Thyroid gland (tissue), 4 donors: ENCODE data around the gene ANG. TPM values are rescaled to one million over a fixed set of nuclear protein-coding genes. Genes with fewer than 3 reads are reported as not detected.

Experiments
- DNase-seq, 2 donors: peaks; one replicate each; pipeline ENCODE4 v3.0.0-alpha.2; 2019
- H3K27ac ChIP-seq, 3 donors: fragments of 200-600 bp; sonication (generic); 1 replicate in 2 of 3; 2 replicates in 1 of 3; pipeline ENCODE4 v1.5.1; 2016 to 2019; ENCODE audit warnings: mild to moderate bottlenecking in 1 of 3, moderate library complexity in 1 of 3
- H3K27me3 ChIP-seq: fragments of 200-600 bp; sonication (generic); one replicate; pipeline ENCODE4 v1.5.1; 2019
- H3K36me3 ChIP-seq, 2 donors: fragments of 200-600 bp; sonication (generic); one replicate each; pipeline ENCODE4 v1.5.1; 2016 to 2019
- H3K4me1 ChIP-seq, 2 donors: fragments of 200-600 bp; sonication (generic); one replicate each; pipeline ENCODE4 v1.5.1; 2017 to 2019
- H3K4me3 ChIP-seq, 3 donors: fragments of 200-600 bp; sonication (generic); replicated peaks in 1 of 3; 1 replicate in 2 of 3; 2 replicates in 1 of 3; pipeline ENCODE4 v1.5.1; 2016; ENCODE audit warnings: mild to moderate bottlenecking in 1 of 3
- H3K9me3 ChIP-seq: fragments of 200-600 bp; sonication (generic); one replicate; pipeline ENCODE4 v1.5.1; 2017
- POLR2A ChIP-seq, 2 donors: fragments of 450-650 bp; IDR thresholded peaks; one replicate each; pipeline ENCODE4 v1.6.1; 2017; ENCODE audit warnings: antibody characterized with exemption in 2 of 2, mild to moderate bottlenecking in 2 of 2, moderate library complexity in 1 of 2
- WGBS, 2 donors: methylation state at CpG; one replicate each; pipeline ENCODE4 v1.1.5; 2017; 5-methylcytosine and 5-hydroxymethylcytosine counted together
- intact Hi-C: fragments of 100-400 bp; cut with DNase I; formaldehyde crosslinking; loops from one replicate; pipeline ENCODE4 v1.15.1; 2023
- total RNA-seq, 4 donors: library from RNA; depleted of rRNA; stranded (reverse); fragments of >200 nt; gene quantifications; one replicate each; pipeline ENCODE4 v1.2.3, GENCODE V29; 2016
- TF ChIP-seq, protein P1 (sequence below), 6 experiments: fragments of 200-600 bp in 3 of 6; fragments of 450-650 bp in 3 of 6; sonication (generic) in 3 of 6; IDR thresholded peaks; one replicate each; pipeline ENCODE4 v1.5.1; 2016 to 2019; ENCODE audit warnings: antibody characterized with exemption in 6 of 6, mild to moderate bottlenecking in 2 of 6, inconsistent platforms in 1 of 6, moderate library complexity in 1 of 6

Gene ANG
- total RNA-seq, 4 donors from 2014 or later, result 2.8 to 17.6 (median 5.8) TPM

- DNase-seq, result peak; percentile 81 to 82
- H3K4me1 ChIP-seq, result peaks cover 7 to 10% of the 10 kb centered on the region in 2 donors
- intact Hi-C loops, result loop anchor here (5.0 to 10.0 kb wide), 3 partner anchors 72 to 352 kb away; partner anchors contain the start of genes APEX1, CCNB1IP1 and OSGEP
- peak within 1 kb of the TSS; percentile 34 to 56 (median 42) for H3K4me3 ChIP-seq
- WGBS, 2 donors, result 1% methylated on average over 21 to 40 of the region's 42 CpGs
- H3K27me3 ChIP-seq, result no peaks in the 10 kb centered on the region
- no peaks in the 10 kb centered on the region for H3K9me3 ChIP-seq
- TF ChIP-seq, protein P1, sequence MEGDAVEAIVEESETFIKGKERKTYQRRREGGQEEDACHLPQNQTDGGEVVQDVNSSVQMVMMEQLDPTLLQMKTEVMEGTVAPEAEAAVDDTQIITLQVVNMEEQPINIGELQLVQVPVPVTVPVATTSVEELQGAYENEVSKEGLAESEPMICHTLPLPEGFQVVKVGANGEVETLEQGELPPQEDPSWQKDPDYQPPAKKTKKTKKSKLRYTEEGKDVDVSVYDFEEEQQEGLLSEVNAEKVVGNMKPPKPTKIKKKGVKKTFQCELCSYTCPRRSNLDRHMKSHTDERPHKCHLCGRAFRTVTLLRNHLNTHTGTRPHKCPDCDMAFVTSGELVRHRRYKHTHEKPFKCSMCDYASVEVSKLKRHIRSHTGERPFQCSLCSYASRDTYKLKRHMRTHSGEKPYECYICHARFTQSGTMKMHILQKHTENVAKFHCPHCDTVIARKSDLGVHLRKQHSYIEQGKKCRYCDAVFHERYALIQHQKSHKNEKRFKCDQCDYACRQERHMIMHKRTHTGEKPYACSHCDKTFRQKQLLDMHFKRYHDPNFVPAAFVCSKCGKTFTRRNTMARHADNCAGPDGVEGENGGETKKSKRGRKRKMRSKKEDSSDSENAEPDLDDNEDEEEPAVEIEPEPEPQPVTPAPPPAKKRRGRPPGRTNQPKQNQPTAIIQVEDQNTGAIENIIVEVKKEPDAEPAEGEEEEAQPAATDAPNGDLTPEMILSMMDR (IDR thresholded peaks at IDR 0.05), result no peak
- TF ChIP-seq POLR2A (IDR thresholded peaks at IDR 0.05), result peak; percentile 11 to 58
- H3K27ac ChIP-seq, result peak within 1 kb of the TSS; percentile 98 to 100 (median 100)
- H3K36me3 ChIP-seq, result no peaks in the 10 kb centered on the region
Observed at GRCh38 chr14:20683891-20684661, 4.5 kb upstream of the ANG start, which contains the start of gene RNASE4. Gene RNASE4 (plus strand): TSS chr14:20684560. CDS start chr14:20699372, 14,812 bp downstream.

DNA sequence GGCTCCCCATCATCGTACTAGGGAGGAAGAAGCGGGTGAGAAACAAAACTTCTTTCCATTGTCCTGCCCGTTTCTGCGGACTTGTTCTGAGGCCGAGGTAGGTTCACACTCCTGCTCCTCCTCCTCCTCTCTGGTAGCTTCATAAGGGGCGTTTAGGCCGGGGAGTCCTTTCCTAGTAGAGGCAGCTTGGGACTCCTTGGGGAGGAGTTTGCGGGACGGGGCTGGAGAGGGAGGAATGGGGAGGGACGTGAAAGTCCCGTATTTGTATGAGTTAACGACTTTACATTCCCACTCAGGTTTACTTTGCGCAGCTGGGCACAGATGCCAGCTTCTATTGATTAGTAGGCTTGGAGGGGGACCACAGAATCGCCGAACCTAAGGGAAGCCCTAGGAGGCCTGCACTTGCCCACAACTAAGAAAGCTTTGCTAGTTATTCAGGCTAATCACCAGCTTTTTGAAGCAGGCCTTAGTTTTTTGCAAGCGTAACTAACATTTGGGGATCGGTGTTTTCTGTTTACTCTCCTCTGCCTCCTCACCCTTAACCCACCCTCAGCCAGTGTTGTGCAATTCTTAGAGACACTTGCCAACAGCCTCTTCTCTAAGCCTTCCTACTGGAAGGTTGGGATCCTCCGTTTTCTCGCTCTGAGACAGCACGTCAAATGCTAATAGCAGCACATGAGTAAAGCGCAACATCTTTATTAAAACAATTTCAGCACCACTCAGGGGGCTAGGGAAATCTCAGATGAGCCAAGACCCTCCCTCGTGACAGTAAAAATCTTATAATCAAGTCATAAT, 3.7 kb upstream of the ANG start:
- Histone ChIP-seq H3K27me3 (no peaks in the 10 kb centered on the region), H3K4me3 (peak overlapping the region; percentile 34 to 56 (median 42)), H3K4me1 (peaks cover 7 to 10% of the 10 kb centered on the region in 2 donors), H3K9me3 (no peaks in the 10 kb centered on the region), H3K27ac (peak overlapping the region; percentile 98 to 100 (median 100)), H3K36me3 (no peaks in the 10 kb centered on the region)
- no peak for TF ChIP-seq POLR2A (IDR thresholded peaks at IDR 0.05)
- TF ChIP-seq, protein P1 (IDR thresholded peaks at IDR 0.05), result no peak
- intact Hi-C loops, result loop anchor here (5.0 to 10.0 kb wide), 3 partner anchors 73 to 353 kb away; partner anchors contain the start of genes APEX1, CCNB1IP1 and OSGEP
- peak; percentile 12 to 13 for DNase-seq
- 25 to 26% methylated on average over 22 of the region's 22 CpGs for WGBS, 2 donors

GRCh38 chr14:20686386-20687143, 2.0 kb upstream of the ANG start:
- Histone ChIP-seq H3K36me3 (no peaks in the 10 kb centered on the region), H3K9me3 (no peaks in the 10 kb centered on the region), H3K27me3 (no peaks in the 10 kb centered on the region), H3K4me3 (no peak overlapping the region), H3K4me1 (peaks cover 0 to 3% of the 10 kb centered on the region in 2 donors), H3K27ac (no peak overlapping the region)
- intact Hi-C loops, result loop anchor here (10.0 kb wide), 1 partner anchor 232 kb away; the partner anchor contains the start of genes APEX1 and OSGEP
- WGBS, 2 donors, result 79 to 85% methylated on average over 7 of the region's 7 CpGs
- TF ChIP-seq POLR2A (IDR thresholded peaks at IDR 0.05), result no peak
- TF ChIP-seq, protein P1 (IDR thresholded peaks at IDR 0.05), result no peak
- no peak for DNase-seq

- no peak for TF ChIP-seq POLR2A (IDR thresholded peaks at IDR 0.05)
- TF ChIP-seq, protein P1 (IDR thresholded peaks at IDR 0.05), result no peak
- no peak for DNase-seq
- intact Hi-C loops, result loop anchor here (10.0 kb wide), 1 partner anchor 233 kb away; the partner anchor contains the start of genes APEX1 and OSGEP
- no peak overlapping the region for H3K4me3 ChIP-seq
- no peaks in the 10 kb centered on the region for H3K36me3 ChIP-seq
- no peaks in the 10 kb centered on the region for H3K9me3 ChIP-seq
- H3K4me1 ChIP-seq, result peaks cover 0 to 3% of the 10 kb centered on the region in 2 donors
- no peak overlapping the region for H3K27ac ChIP-seq
- 81 to 82% methylated on average over 5 of the region's 5 CpGs for WGBS, 2 donors
- H3K27me3 ChIP-seq, result no peaks in the 10 kb centered on the region
Observed at GRCh38 chr14:20687362-20688166, 1.0 kb upstream of the ANG start.
